ENCODE data around the gene HLTF. TPM values are rescaled to one million over a fixed set of nuclear protein-coding genes. Genes with fewer than 3 reads are reported as not detected.
A peak's percentile ranks its signal among the peaks of the same experiment; 100 is the strongest.

HLTF gene
- total RNA-seq, 6 experiments from 2014 or later = 10.5 to 14.6 (median 12.3) TPM

- 45% methylated on average over 4 of the region's 4 CpGs for WGBS (ENCODE audit: insufficient coverage, low coverage, low lambda C conversion rate, missing lambda C conversion rate)
- ATAC-seq = peak in 3 of 4 donors; percentile 46 to 81 (median 62)
- peaks cover 0 to 9% (median 0%) of the 10 kb centered on the region in 4 donors for H3K36me3 ChIP-seq
Measured at GRCh38 chr3:149004622-149005021, 81.7 kb downstream of the HLTF start.

DNA sequence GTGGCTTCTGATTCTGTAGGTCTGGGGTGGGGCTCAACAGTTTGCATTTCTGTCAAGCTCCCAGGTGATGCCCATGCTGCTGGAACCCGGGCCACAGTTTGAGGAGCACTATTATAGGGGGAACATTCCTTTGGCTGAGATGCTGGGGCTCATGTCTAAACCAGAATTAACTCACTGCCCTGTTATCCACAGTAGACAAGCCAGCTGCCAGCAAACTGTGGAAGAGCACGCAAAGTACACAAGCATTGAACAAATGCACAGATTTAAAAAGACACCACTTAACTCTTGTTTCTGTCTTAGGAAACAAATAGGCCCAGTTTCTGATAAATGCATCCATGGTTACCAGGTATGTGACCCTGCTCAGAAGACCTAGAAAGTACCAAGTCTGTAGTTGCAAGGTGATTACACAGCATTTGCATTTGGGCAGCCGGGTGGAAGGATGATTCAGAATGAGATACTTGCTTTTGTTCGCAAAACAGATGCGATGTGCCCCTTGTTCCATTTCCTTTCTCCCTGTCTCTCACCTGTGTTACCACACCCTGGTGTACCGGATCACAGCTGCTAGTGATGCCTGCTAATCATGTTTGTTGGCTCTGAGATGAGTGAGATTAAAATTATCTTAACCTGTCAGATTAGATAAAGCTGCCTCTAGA is 82.6 kb downstream of the HLTF start:
- WGBS (ENCODE audit: insufficient coverage, low coverage, low lambda C conversion rate, missing lambda C conversion rate) = 79% methylated on average over 6 of the region's 6 CpGs
- Histone ChIP-seq H3K27ac (no peak overlapping the region), H3K4me3 (no peak overlapping the region), H3K36me3 (peaks cover 0 to 12% (median 0%) of the 10 kb centered on the region in 4 donors), H3K9me3 (no peaks in the 10 kb centered on the region), H3K27me3 (no peaks in the 10 kb centered on the region), H3K4me1 (peaks cover 0 to 3% (median 0%) of the 10 kb centered on the region in 4 donors)
- ATAC-seq = peak in 1 of 4 donors; percentile 22
- intact Hi-C loops (cut with DNase I) = no loop called here
- TF ChIP-seq, protein P1, sequence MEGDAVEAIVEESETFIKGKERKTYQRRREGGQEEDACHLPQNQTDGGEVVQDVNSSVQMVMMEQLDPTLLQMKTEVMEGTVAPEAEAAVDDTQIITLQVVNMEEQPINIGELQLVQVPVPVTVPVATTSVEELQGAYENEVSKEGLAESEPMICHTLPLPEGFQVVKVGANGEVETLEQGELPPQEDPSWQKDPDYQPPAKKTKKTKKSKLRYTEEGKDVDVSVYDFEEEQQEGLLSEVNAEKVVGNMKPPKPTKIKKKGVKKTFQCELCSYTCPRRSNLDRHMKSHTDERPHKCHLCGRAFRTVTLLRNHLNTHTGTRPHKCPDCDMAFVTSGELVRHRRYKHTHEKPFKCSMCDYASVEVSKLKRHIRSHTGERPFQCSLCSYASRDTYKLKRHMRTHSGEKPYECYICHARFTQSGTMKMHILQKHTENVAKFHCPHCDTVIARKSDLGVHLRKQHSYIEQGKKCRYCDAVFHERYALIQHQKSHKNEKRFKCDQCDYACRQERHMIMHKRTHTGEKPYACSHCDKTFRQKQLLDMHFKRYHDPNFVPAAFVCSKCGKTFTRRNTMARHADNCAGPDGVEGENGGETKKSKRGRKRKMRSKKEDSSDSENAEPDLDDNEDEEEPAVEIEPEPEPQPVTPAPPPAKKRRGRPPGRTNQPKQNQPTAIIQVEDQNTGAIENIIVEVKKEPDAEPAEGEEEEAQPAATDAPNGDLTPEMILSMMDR (IDR thresholded peaks at IDR 0.05) = no peak
- no peak for TF ChIP-seq POLR2A (IDR thresholded peaks at IDR 0.05)
- no peak for DNase-seq

More at GRCh38 chr3:149004622-149005021, 81.7 kb downstream of the HLTF start:
- no peak for TF ChIP-seq POLR2A (IDR thresholded peaks at IDR 0.05)
- TF ChIP-seq, protein P1 (IDR thresholded peaks at IDR 0.05) = no peak
- H3K27ac ChIP-seq = no peak overlapping the region
- no peak for DNase-seq
- intact Hi-C loops (cut with DNase I) = no loop called here
- peaks cover 0 to 3% (median 0%) of the 10 kb centered on the region in 4 donors for H3K4me1 ChIP-seq
- no peak overlapping the region for H3K4me3 ChIP-seq
- H3K27me3 ChIP-seq = no peaks in the 10 kb centered on the region
- H3K9me3 ChIP-seq = no peaks in the 10 kb centered on the region

- WGBS (ENCODE audit: insufficient coverage, low coverage, low lambda C conversion rate, missing lambda C conversion rate) = 84% methylated on average over 3 of the region's 3 CpGs
- TF ChIP-seq, protein P1 (IDR thresholded peaks at IDR 0.05) = no peak
- no peak for TF ChIP-seq POLR2A (IDR thresholded peaks at IDR 0.05)
- intact Hi-C loops (cut with DNase I) = no loop called here
- Histone ChIP-seq H3K9me3 (no peaks in the 10 kb centered on the region), H3K36me3 (peaks cover 0 to 19% (median 0%) of the 10 kb centered on the region in 4 donors), H3K4me1 (peaks cover 0 to 3% (median 0%) of the 10 kb centered on the region in 4 donors), H3K4me3 (no peak overlapping the region), H3K27me3 (no peaks in the 10 kb centered on the region), H3K27ac (no peak overlapping the region)
- no peak for DNase-seq
- ATAC-seq = no peak
Measured at GRCh38 chr3:149001727-149002126, 84.6 kb downstream of the HLTF start.

GRCh38 chr3:149000206-149000745 is 86.1 kb downstream of the HLTF start:
- Histone ChIP-seq H3K4me1 (peaks cover 0 to 3% (median 0%) of the 10 kb centered on the region in 4 donors), H3K27ac (no peak overlapping the region), H3K36me3 (peaks cover 0 to 32% (median 5%) of the 10 kb centered on the region in 4 donors), H3K9me3 (no peaks in the 10 kb centered on the region), H3K27me3 (no peaks in the 10 kb centered on the region), H3K4me3 (no peak overlapping the region)
- ATAC-seq (peak in 1 of 4 donors; percentile 20), DNase-seq (no peak)
- TF ChIP-seq, protein P1 (IDR thresholded peaks at IDR 0.05) = no peak
- no peak for TF ChIP-seq POLR2A (IDR thresholded peaks at IDR 0.05)
- WGBS (ENCODE audit: insufficient coverage, low coverage, low lambda C conversion rate, missing lambda C conversion rate) = 65% methylated on average over 3 of the region's 3 CpGs
- intact Hi-C loops (cut with DNase I) = no loop called here

Data from right lobe of liver (tissue), 6 donors.